Measurements from ENCODE around the gene ELMO1. TPM values are rescaled to one million over a fixed set of nuclear protein-coding genes. Genes with fewer than 3 reads are reported as not detected.

The ELMO1 gene
- total RNA-seq, 1 donor from 2014 or later, result 60.1 TPM

- Histone ChIP-seq H3K27me3 (ENCODE audit: low read depth) (no peaks in the 10 kb centered on the region), H3K4me1 (no peaks in the 10 kb centered on the region), H3K27ac (no peak overlapping the region), H3K4me3 (no peak overlapping the region), H3K9me3 (no peaks in the 10 kb centered on the region), H3K36me3 (peaks cover 5% of the 10 kb centered on the region)
- ATAC-seq (no peak), DNase-seq (no peak)
- no peak for TF ChIP-seq CTCF (IDR thresholded peaks at IDR 0.05)
- intact Hi-C loops (cut with DNase I), result no loop called here
Observed at GRCh38 chr7:37150856-37151255, 297.8 kb downstream of the ELMO1 start.

- no peaks in the 10 kb centered on the region for H3K4me1 ChIP-seq
- H3K9me3 ChIP-seq, result no peaks in the 10 kb centered on the region
- DNase-seq (no peak), ATAC-seq (no peak)
- intact Hi-C loops (cut with DNase I), result no loop called here
- no peak overlapping the region for H3K4me3 ChIP-seq
- no peak overlapping the region for H3K27ac ChIP-seq
- no peaks in the 10 kb centered on the region for H3K27me3 ChIP-seq (ENCODE audit: low read depth)
- TF ChIP-seq CTCF (IDR thresholded peaks at IDR 0.05), result no peak
- peaks cover 5% of the 10 kb centered on the region for H3K36me3 ChIP-seq
Observed at GRCh38 chr7:37150180-37150579, 298.5 kb downstream of the ELMO1 start.

GRCh38 chr7:37149773-37150124 lies 298.9 kb downstream of the ELMO1 start:
- no peak for TF ChIP-seq CTCF (IDR thresholded peaks at IDR 0.05)
- DNase-seq (no peak), ATAC-seq (no peak)
- intact Hi-C loops (cut with DNase I), result no loop called here
- Histone ChIP-seq H3K27me3 (ENCODE audit: low read depth) (no peaks in the 10 kb centered on the region), H3K4me1 (no peaks in the 10 kb centered on the region), H3K36me3 (peaks cover 5% of the 10 kb centered on the region), H3K4me3 (no peak overlapping the region), H3K9me3 (no peaks in the 10 kb centered on the region), H3K27ac (no peak overlapping the region)

- Histone ChIP-seq H3K27ac (no peak overlapping the region), H3K9me3 (no peaks in the 10 kb centered on the region), H3K27me3 (ENCODE audit: low read depth) (no peaks in the 10 kb centered on the region), H3K4me1 (no peaks in the 10 kb centered on the region), H3K36me3 (peaks cover 5% of the 10 kb centered on the region), H3K4me3 (no peak overlapping the region)
- DNase-seq, result no peak
- peak in 1 of 2 donors; percentile 37 for ATAC-seq
- TF ChIP-seq CTCF (IDR thresholded peaks at IDR 0.05), result no peak
- intact Hi-C loops (cut with DNase I), result no loop called here
Observed at GRCh38 chr7:37149051-37149772, 299.5 kb downstream of the ELMO1 start.

- Histone ChIP-seq H3K4me3 (no peak overlapping the region), H3K36me3 (no peaks in the 10 kb centered on the region), H3K27ac (no peak overlapping the region), H3K4me1 (no peaks in the 10 kb centered on the region), H3K27me3 (ENCODE audit: low read depth) (no peaks in the 10 kb centered on the region), H3K9me3 (peaks cover 8% of the 10 kb centered on the region)
- no peak for DNase-seq
- ATAC-seq, result no peak
- intact Hi-C loops (cut with DNase I), result no loop called here
- TF ChIP-seq CTCF (IDR thresholded peaks at IDR 0.05), result no peak
Observed at GRCh38 chr7:37145682-37146081, 303.0 kb downstream of the ELMO1 start.

Measured in lower lobe of right lung (tissue), 2 donors.